Measurements from ENCODE around the gene CDH8. TPM values are rescaled to one million over a fixed set of nuclear protein-coding genes. Genes with fewer than 3 reads are reported as not detected.

CDH8 gene
- total RNA-seq, 1 donor from 2014 or later: not detected

DNA sequence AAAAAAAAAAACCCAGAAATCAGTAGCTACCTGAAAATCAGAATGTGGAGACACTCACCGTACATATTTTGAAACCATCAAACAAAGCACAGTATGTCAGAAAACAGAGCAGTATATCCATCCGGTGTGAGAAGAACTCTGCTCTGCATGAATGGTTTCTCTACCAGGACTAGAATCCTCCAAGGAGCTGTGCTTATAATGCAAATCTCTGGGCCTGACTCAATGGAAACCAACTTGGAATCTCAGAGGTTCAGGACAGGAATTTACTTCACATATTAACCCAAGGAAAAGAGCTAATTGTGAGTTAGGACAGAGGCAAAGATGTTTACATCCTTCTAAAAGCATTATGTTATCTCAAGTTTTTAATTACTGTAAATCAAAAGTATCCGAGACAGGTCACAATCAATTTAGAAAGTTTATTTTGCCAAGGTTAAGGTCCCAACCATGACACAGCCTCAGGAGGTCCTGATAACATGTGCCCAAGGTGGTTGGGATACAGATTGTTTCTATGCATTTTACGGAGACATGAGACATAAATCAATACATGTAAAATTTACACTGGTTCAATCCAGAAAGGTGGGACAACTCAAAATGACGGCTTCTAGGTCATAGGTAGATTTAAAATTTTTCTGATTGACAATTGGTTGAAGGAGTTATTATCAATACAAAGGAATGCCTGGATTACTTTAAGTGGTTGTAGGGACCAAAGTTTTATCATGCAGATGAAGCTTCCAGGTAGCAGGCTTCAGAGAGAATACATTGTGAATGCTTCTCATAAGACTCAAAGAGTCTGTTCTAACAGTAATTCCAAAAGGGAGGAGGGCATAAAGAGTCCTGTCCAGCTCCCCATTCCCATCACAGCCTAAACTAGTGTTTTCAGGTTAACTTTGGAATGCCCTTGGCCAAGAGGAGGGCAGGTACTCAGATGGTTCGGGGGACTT lies 164.1 kb downstream of the CDH8 start:
- intact Hi-C loops (cut with micrococcal nuclease): no loop called here
- H3K27me3 Mint-ChIP-seq (ENCODE audit: low read depth): no peaks in the 10 kb centered on the region
- no peak for DNase-seq (ENCODE audit: low spot score)
- H3K4me1 Mint-ChIP-seq (ENCODE audit: low read depth): no peaks in the 10 kb centered on the region
- H3K36me3 Mint-ChIP-seq (ENCODE audit: low read depth): no peaks in the 10 kb centered on the region
- H3K27ac Mint-ChIP-seq: no peak overlapping the region
- H3K9me3 Mint-ChIP-seq: peaks cover 48% of the 10 kb centered on the region
- H3K4me3 Mint-ChIP-seq (ENCODE audit: low read depth): no peak overlapping the region

DNA sequence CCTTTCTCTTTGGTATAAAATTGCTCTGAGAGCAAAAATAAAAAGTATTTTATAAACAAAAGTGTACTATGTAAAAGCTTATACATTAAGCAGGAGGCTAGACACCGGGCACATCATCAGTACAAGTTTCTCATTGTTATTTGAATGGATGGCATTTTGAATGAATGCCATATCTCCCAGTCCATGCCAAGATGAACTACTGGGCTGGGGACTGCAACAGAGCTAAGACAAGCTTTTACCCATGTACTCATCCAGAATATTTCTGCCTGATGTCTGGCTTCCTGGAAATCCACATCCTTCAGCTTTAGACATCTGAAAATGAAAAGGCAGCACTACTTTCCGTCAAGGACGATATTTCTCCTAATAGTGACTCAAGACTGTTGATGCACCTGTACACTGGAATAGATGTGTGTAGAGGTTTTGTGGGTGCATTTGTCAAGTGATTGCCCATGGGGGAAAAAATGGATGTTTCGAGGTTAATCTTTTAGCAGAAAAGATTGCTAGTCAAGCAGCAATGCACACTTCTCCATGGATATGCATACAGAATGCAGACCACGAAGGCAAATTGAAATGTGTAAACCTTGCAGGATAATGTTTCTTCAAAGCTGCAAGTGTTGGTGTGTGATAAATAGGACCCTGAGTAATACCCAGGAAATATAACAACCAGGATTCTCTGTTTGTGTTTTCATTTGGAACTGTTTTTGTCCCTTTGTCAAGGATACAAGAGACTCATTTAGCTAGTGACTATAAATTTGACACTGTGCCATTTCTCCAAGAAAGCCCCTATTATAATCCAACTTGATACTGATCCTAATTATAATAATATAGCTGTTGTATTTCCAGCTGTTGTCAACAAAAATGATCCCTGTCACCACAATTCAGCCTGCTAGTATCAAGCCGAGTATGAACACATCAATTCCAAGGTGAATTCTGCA lies 173.8 kb downstream of the CDH8 start:
- Mint-ChIP-seq H3K4me1 (ENCODE audit: low read depth) (no peaks in the 10 kb centered on the region), H3K27me3 (ENCODE audit: low read depth) (no peaks in the 10 kb centered on the region), H3K4me3 (ENCODE audit: low read depth) (no peak overlapping the region), H3K9me3 (peaks cover 52% of the 10 kb centered on the region), H3K27ac (no peak overlapping the region), H3K36me3 (ENCODE audit: low read depth) (no peaks in the 10 kb centered on the region)
- no peak for DNase-seq (ENCODE audit: low spot score)
- intact Hi-C loops (cut with micrococcal nuclease): no loop called here

DNA sequence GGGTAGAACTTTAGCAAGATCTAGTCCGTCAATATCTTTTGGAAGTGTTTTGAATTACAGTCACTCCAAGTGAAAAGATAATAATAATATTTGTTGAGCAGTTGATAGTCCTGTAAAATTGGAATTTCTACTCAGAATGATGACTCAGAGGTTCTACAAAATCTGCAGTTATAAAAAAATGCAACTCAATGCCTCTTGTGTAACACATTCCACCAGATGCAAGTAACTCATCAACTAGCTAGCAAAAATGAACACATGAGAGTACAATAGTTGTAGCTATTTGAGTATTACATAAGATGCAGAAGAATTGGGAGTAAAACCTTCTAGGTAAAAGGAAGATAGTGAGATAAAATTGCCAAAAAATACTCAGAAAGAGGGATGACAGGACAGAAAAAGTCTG lies 177.2 kb downstream of the CDH8 start:
- Mint-ChIP-seq H3K4me1 (ENCODE audit: low read depth) (no peaks in the 10 kb centered on the region), H3K27me3 (ENCODE audit: low read depth) (no peaks in the 10 kb centered on the region), H3K9me3 (peaks cover 53% of the 10 kb centered on the region), H3K27ac (no peak overlapping the region), H3K4me3 (ENCODE audit: low read depth) (no peak overlapping the region), H3K36me3 (ENCODE audit: low read depth) (no peaks in the 10 kb centered on the region)
- no peak for DNase-seq (ENCODE audit: low spot score)
- intact Hi-C loops (cut with micrococcal nuclease): no loop called here

DNA sequence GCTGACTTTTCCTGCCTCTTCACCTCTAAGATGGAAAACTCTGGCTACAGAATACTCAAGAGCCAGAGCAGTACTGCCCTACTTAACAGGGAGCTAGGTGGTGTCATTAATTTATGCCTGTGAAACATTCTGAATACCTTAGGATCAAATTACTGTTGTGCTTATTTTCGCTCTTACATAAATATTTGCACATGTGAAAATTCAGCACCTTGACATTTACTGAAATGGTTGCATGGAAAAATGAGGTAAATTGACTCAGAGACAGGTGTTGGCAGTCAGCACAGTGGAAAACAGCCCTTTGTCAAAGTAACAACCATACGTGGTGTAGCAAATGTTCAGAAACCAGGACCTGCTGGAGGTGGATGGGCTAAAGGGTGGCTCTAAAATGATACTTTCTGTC lies 193.6 kb downstream of the CDH8 start:
- Mint-ChIP-seq H3K27me3 (ENCODE audit: low read depth) (no peaks in the 10 kb centered on the region), H3K4me3 (ENCODE audit: low read depth) (no peak overlapping the region), H3K27ac (no peak overlapping the region), H3K36me3 (ENCODE audit: low read depth) (no peaks in the 10 kb centered on the region), H3K4me1 (ENCODE audit: low read depth) (no peaks in the 10 kb centered on the region), H3K9me3 (peaks cover 34% of the 10 kb centered on the region)
- intact Hi-C loops (cut with micrococcal nuclease): no loop called here
- DNase-seq (ENCODE audit: low spot score): no peak

DNA sequence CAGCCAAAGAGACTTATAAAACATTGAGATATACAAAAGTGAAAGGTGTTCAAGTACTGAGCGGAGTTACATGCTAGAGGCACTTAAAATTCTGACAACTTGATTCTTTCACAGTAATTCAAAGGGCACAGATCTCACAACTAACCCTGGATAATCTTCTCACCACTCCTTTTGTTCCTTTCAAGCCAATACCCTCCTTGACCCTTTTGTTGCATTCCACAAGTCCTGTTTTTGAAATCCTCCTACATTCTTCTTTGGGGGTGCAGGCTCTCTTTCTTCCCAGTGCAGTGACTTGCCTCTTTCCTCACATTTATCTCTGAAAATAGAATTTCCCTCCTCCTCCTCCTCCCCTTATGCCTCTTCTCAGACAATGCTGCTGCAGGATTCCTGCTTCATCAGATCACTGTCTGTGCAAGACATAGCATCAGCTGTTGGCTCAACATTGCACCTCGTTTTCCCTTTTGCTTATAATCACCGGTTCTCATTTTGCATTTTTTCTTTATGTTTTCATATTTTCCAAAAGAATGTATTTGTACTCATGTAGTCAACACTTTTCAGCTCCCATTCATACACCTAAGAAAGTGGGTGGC lies 199.3 kb downstream of the CDH8 start:
- Mint-ChIP-seq H3K36me3 (ENCODE audit: low read depth) (no peaks in the 10 kb centered on the region), H3K27me3 (ENCODE audit: low read depth) (no peaks in the 10 kb centered on the region), H3K4me3 (ENCODE audit: low read depth) (no peak overlapping the region), H3K4me1 (ENCODE audit: low read depth) (no peaks in the 10 kb centered on the region), H3K9me3 (peaks cover 62% of the 10 kb centered on the region), H3K27ac (no peak overlapping the region)
- intact Hi-C loops (cut with micrococcal nuclease): no loop called here
- no peak for DNase-seq (ENCODE audit: low spot score)

DNA sequence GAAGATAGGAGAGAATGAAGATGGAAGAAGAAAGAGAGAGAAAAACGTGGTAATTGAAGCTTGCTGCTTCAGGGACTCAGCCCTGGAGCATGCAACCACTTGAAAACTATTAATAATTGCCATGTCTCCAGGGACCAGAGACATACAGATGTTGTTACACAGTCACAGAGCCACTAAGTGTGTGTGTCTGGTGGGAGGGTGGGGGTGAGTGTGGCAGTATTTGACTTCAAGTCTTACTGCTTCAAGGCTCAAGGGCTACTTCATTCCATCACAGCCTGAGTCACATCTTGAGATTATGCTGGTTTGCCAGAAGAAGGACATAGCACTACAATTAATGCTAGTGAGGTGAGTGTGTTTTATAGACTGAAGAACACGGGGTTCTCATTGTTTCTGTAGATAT lies 202.2 kb downstream of the CDH8 start:
- intact Hi-C loops (cut with micrococcal nuclease): no loop called here
- no peaks in the 10 kb centered on the region for H3K27me3 Mint-ChIP-seq (ENCODE audit: low read depth)
- H3K4me3 Mint-ChIP-seq (ENCODE audit: low read depth): no peak overlapping the region
- no peaks in the 10 kb centered on the region for H3K4me1 Mint-ChIP-seq (ENCODE audit: low read depth)
- peaks cover 51% of the 10 kb centered on the region for H3K9me3 Mint-ChIP-seq
- no peak for DNase-seq (ENCODE audit: low spot score)
- no peak overlapping the region for H3K27ac Mint-ChIP-seq
- no peaks in the 10 kb centered on the region for H3K36me3 Mint-ChIP-seq (ENCODE audit: low read depth)

DNA sequence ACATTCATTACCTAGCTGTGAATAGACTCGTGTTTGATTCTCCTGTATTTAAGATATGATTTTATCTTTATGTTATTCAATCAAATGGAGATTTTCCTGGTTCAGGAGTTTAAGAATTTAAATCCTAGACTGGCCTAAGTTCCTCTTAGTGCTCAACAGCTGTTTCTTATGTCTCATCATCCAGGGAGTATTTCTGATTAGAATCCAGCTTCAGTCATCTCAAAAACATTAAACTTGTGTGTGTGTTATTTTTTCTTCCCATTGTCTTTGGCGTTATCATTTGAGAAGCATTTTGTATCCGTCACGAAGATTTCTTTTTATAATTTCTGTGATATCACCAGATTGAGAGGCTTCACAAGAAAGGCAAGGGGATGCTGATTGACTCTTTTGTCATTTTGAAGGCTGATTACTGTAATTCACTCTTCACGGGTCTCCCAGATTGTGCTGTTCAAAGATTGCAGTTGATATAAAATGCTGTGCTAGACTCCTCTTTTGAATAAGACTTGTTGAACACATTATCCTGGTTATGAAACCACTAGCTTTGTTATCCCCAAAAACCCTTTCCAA lies 204.8 kb downstream of the CDH8 start:
- no peaks in the 10 kb centered on the region for H3K4me1 Mint-ChIP-seq (ENCODE audit: low read depth)
- no peak overlapping the region for H3K4me3 Mint-ChIP-seq (ENCODE audit: low read depth)
- no peak for DNase-seq (ENCODE audit: low spot score)
- no peak overlapping the region for H3K27ac Mint-ChIP-seq
- intact Hi-C loops (cut with micrococcal nuclease): no loop called here
- no peaks in the 10 kb centered on the region for H3K27me3 Mint-ChIP-seq (ENCODE audit: low read depth)
- peaks cover 45% of the 10 kb centered on the region for H3K9me3 Mint-ChIP-seq
- H3K36me3 Mint-ChIP-seq (ENCODE audit: low read depth): no peaks in the 10 kb centered on the region

DNA sequence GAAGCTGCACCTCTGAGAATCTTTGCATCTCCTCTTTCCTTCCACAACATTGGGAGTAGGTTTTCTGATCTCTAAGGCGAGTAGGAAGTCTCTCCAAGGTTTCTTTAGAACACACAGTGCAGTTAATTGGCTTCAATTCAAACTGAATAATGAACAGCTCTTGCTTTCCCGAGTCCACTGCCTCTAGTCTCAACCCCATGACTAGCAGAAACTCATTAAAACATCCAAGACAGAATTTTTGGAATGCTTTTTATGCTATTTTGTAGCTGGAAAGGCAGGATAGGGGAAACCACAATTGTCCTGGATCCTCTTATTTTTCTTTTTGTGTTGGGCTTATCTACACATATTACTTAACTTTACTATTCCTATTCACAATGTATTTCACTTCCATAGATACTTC lies 206.6 kb downstream of the CDH8 start:
- Mint-ChIP-seq H3K4me1 (ENCODE audit: low read depth) (no peaks in the 10 kb centered on the region), H3K27ac (no peak overlapping the region), H3K4me3 (ENCODE audit: low read depth) (no peak overlapping the region), H3K9me3 (peaks cover 33% of the 10 kb centered on the region), H3K27me3 (ENCODE audit: low read depth) (no peaks in the 10 kb centered on the region), H3K36me3 (ENCODE audit: low read depth) (no peaks in the 10 kb centered on the region)
- intact Hi-C loops (cut with micrococcal nuclease): no loop called here
- no peak for DNase-seq (ENCODE audit: low spot score)

DNA sequence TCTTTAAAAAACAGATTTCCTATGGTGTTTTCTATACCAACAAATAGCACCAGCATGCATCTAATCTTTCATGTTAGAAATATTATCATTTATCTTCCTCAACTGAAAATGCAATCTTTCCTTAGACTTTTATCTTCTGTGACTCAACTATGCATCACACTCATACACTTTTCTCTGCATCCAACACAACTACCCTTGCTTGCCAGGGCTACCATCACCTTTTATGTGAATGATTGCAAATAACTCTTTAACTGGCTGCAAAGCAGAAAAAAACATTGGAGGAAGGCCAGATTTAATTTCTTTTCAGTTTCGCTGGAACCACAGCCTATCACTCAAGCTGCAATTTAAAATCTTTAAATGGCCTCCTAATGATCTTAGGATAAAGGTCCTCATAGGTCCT lies 212.9 kb downstream of the CDH8 start:
- Mint-ChIP-seq H3K4me3 (ENCODE audit: low read depth) (no peak overlapping the region), H3K27me3 (ENCODE audit: low read depth) (no peaks in the 10 kb centered on the region), H3K36me3 (ENCODE audit: low read depth) (no peaks in the 10 kb centered on the region), H3K9me3 (peaks cover 31% of the 10 kb centered on the region), H3K4me1 (ENCODE audit: low read depth) (no peaks in the 10 kb centered on the region), H3K27ac (no peak overlapping the region)
- intact Hi-C loops (cut with micrococcal nuclease): no loop called here
- DNase-seq (ENCODE audit: low spot score): no peak

DNA sequence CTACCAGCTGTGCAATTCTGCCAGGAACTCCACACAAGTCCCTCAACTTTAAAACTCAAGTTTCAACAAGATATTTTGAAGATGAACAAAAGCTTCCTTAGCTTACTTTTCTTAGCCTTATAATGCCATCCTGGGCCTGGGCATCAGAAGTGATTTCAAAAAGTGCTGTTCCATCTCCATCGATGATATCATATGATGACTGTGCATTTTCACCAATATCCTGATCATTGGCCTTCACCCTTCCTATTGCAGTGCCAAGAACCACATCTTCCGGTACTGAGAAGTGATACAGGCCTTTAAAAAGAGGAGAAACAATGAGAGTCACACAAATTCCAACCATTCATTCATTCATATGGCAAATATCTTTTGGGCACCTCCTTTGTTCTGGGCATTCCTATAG lies 215.4 kb downstream of the CDH8 start:
- intact Hi-C loops (cut with micrococcal nuclease): no loop called here
- Mint-ChIP-seq H3K9me3 (peaks cover 42% of the 10 kb centered on the region), H3K4me1 (ENCODE audit: low read depth) (no peaks in the 10 kb centered on the region), H3K36me3 (ENCODE audit: low read depth) (no peaks in the 10 kb centered on the region), H3K27ac (no peak overlapping the region), H3K27me3 (ENCODE audit: low read depth) (no peaks in the 10 kb centered on the region), H3K4me3 (ENCODE audit: low read depth) (no peak overlapping the region)
- DNase-seq (ENCODE audit: low spot score): no peak

DNA sequence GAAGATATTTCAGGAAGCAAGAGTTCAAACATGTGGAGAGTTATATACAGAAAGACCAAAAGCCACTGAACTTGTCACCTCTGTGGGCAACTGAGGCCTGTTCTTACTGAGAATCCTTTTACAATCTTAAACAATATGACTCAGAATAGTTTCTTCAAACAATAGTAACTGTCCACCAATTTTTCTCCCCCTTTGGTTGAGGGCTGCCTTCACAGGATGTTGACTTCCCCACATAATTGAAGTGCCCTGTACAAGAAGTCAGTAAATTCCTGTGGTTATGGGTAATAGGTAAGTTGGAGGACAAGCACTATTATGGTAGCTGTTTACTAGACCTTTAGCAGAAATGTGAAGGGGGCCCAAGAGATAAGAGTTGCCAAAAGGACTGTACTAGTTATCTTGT lies 215.8 kb downstream of the CDH8 start:
- no peaks in the 10 kb centered on the region for H3K4me1 Mint-ChIP-seq (ENCODE audit: low read depth)
- intact Hi-C loops (cut with micrococcal nuclease): no loop called here
- no peak for DNase-seq (ENCODE audit: low spot score)
- no peaks in the 10 kb centered on the region for H3K27me3 Mint-ChIP-seq (ENCODE audit: low read depth)
- H3K9me3 Mint-ChIP-seq: peaks cover 45% of the 10 kb centered on the region
- no peak overlapping the region for H3K27ac Mint-ChIP-seq
- no peaks in the 10 kb centered on the region for H3K36me3 Mint-ChIP-seq (ENCODE audit: low read depth)
- H3K4me3 Mint-ChIP-seq (ENCODE audit: low read depth): no peak overlapping the region

DNA sequence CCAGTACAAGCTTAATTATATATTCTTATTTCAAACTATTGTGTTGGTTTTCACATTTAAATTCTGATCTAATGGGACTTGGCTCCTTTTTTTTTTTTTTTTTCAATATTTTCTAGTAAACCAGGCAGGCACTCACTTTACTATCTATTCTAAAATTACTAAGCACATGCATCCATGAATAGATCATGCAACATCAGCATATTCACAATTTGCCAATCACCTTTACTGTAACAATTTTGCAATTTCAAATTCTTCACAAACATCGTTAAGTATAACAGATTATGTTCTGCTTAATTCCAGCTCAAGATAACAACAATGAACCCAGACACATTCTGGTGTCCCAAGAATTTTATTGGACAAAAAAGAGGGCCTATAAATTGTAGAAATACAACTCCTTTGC lies 217.4 kb downstream of the CDH8 start:
- DNase-seq (ENCODE audit: low spot score): no peak
- H3K27ac Mint-ChIP-seq: no peak overlapping the region
- intact Hi-C loops (cut with micrococcal nuclease): no loop called here
- no peaks in the 10 kb centered on the region for H3K4me1 Mint-ChIP-seq (ENCODE audit: low read depth)
- no peaks in the 10 kb centered on the region for H3K27me3 Mint-ChIP-seq (ENCODE audit: low read depth)
- no peaks in the 10 kb centered on the region for H3K36me3 Mint-ChIP-seq (ENCODE audit: low read depth)
- no peak overlapping the region for H3K4me3 Mint-ChIP-seq (ENCODE audit: low read depth)
- H3K9me3 Mint-ChIP-seq: peaks cover 50% of the 10 kb centered on the region
